Naive thymus-derived CD4-positive, alpha-beta T cell (primary cell): ENCODE measurements around the gene TSR3. TPM values are rescaled to one million over a fixed set of nuclear protein-coding genes. Genes with fewer than 3 reads are reported as not detected.

Experiments
- ATAC-seq: fragments of 150-1000 bp; cut with Tn5 transposase; 2 replicates; pipeline ENCODE4 v1.10.0; 2021; ENCODE audit warnings: mild to moderate bottlenecking, moderate library complexity
- CTCF ChIA-PET: fragments of 350-600 bp; sonication (Branson Sonifier 250); formaldehyde crosslinking; loops from one replicate; lab custom pipeline; 2021; ENCODE audit warnings: antibody characterized with exemption; lab: Charles Lee
- POLR2A ChIA-PET: fragments of 350-600 bp; sonication (Branson Sonifier 250); formaldehyde crosslinking; loops from one replicate; lab custom pipeline; 2021; ENCODE audit warnings: antibody characterized with exemption, inconsistent platforms; lab: Charles Lee
- DNase-seq, 9 donors: peaks; one replicate each; pipeline versions ENCODE4 v3.0.0 to v3.0.0-alpha.2; 2020 to 2022; ENCODE audit warnings: mixed read lengths in 1 of 9
- H3K27ac ChIP-seq: one replicate; pipeline ENCODE4 v1.7.0; 2013; ENCODE audit warnings: mild to moderate bottlenecking, low read depth, low read length, moderate library complexity
- H3K27me3 ChIP-seq, 2 donors: one replicate each; pipeline ENCODE4 v1.7.0; 2013; ENCODE audit warnings: low read length in 2 of 2, mild to moderate bottlenecking in 2 of 2, moderate library complexity in 2 of 2; ENCODE audit not compliant: control insufficient read depth in 2 of 2, insufficient read depth in 2 of 2
- H3K36me3 ChIP-seq, 3 experiments: 1 replicate in 2 of 3; 2 replicates in 1 of 3; pipeline ENCODE4 v1.7.0; 2013; ENCODE audit warnings: low read length in 3 of 3, mild to moderate bottlenecking in 3 of 3, moderate library complexity in 1 of 3; ENCODE audit not compliant: insufficient read depth in 3 of 3, control insufficient read depth in 2 of 3
- H3K4me1 ChIP-seq, 2 donors: one replicate each; pipeline ENCODE4 v1.7.0; 2013; ENCODE audit warnings: low read length in 2 of 2, mild to moderate bottlenecking in 2 of 2, moderate library complexity in 1 of 2; ENCODE audit not compliant: control insufficient read depth in 2 of 2, insufficient read depth in 2 of 2
- H3K4me3 ChIP-seq: 2 replicates; pipeline ENCODE4 v1.7.0; 2013; ENCODE audit warnings: mild to moderate bottlenecking, low read length
- H3K9me3 ChIP-seq, 3 experiments: 1 replicate in 2 of 3; 2 replicates in 1 of 3; pipeline ENCODE4 v1.7.0; 2013; ENCODE audit warnings: low read length in 3 of 3; ENCODE audit not compliant: control insufficient read depth in 2 of 3
- H3K27ac Mint-ChIP-seq, 9 donors: one replicate each; pipeline ENCODE4 v1.8.0; 2020 to 2022; ENCODE audit warnings: mixed read lengths in 9 of 9, mild to moderate bottlenecking in 8 of 9, moderate library complexity in 5 of 9, inconsistent platforms in 2 of 9
- H3K27me3 Mint-ChIP-seq, 5 donors: one replicate each; pipeline ENCODE4 v1.8.0; 2021 to 2022; ENCODE audit warnings: mixed read lengths in 5 of 5, mild to moderate bottlenecking in 1 of 5
- H3K36me3 Mint-ChIP-seq, 5 donors: one replicate each; pipeline ENCODE4 v1.8.0; 2020 to 2022; ENCODE audit warnings: mixed read lengths in 5 of 5, mild to moderate bottlenecking in 3 of 5, inconsistent platforms in 1 of 5
- H3K4me1 Mint-ChIP-seq, 7 donors: one replicate each; pipeline ENCODE4 v1.8.0; 2020 to 2022; ENCODE audit warnings: mixed read lengths in 7 of 7, mild to moderate bottlenecking in 3 of 7, inconsistent platforms in 1 of 7
- H3K4me3 Mint-ChIP-seq, 10 donors: one replicate each; pipeline ENCODE4 v1.8.0; 2020 to 2022; ENCODE audit warnings: mild to moderate bottlenecking in 10 of 10, mixed read lengths in 10 of 10, moderate library complexity in 6 of 10, inconsistent platforms in 2 of 10
- H3K9me3 Mint-ChIP-seq, 11 donors: one replicate each; pipeline ENCODE4 v1.8.0; 2020 to 2022; ENCODE audit warnings: mixed read lengths in 11 of 11, mild to moderate bottlenecking in 4 of 11, inconsistent platforms in 1 of 11, moderate library complexity in 1 of 11
- intact Hi-C, 2 donors: fragments of 100-400 bp; cut with micrococcal nuclease; formaldehyde crosslinking; loops; one replicate each; pipeline ENCODE4 v1.15.1; 2023
- polyA plus RNA-seq, 2 donors: library from polyadenylated mRNA; unstranded; fragments of 300-500 nt; fragmentation: Illumina TruSeq; gene quantifications; one replicate each; pipeline ENCODE4 v1.2.3, GENCODE V29; 2021
- total RNA-seq, 6 experiments: library from RNA in 5 of 6; stranded (reverse) in 5 of 6; gene quantifications; 1 replicate in 5 of 6; 2 replicates in 1 of 6; pipeline ENCODE4 v1.2.3 and lab custom pipeline; 2021 to 2026

Gene TSR3
- total and polyA plus RNA-seq, 7 experiments from 2014 or later, result 21.0 to 103 (median 39.8) TPM

- ATAC-seq (no peak), DNase-seq (no peak)
- POLR2A ChIA-PET, result no interaction called here
- peak overlapping the region in 1 of 10 donors; percentile 26 for H3K4me3 Mint-ChIP-seq
- CTCF ChIA-PET, result no interaction called here
- H3K27ac Mint-ChIP-seq, result peak overlapping the region in 2 of 9 donors; percentile 4 to 52
- Histone ChIP-seq H3K27ac (no peak overlapping the region), H3K4me1 (peaks cover 21 to 27% of the 10 kb centered on the region in 2 donors), H3K36me3 (peaks cover 19 to 70% (median 29%) of the 10 kb centered on the region in 3 experiments), H3K9me3 (no peaks in the 10 kb centered on the region), H3K27me3 (no peaks in the 10 kb centered on the region), H3K4me3 (no peak overlapping the region)
- H3K36me3 Mint-ChIP-seq, result peaks cover 4 to 39% (median 18%) of the 10 kb centered on the region in 5 donors
- peaks cover 14 to 40% (median 29%) of the 10 kb centered on the region in 7 donors for H3K4me1 Mint-ChIP-seq
- no peaks in the 10 kb centered on the region for H3K27me3 Mint-ChIP-seq
- intact Hi-C loops, result no loop called here
- H3K9me3 Mint-ChIP-seq, result peaks cover 0 to 3% (median 0%) of the 10 kb centered on the region in 11 donors
Measured at GRCh38 chr16:1313721-1314369, 37.8 kb downstream of the TSR3 start.

GRCh38 chr16:1312903-1313302 is 38.8 kb downstream of the TSR3 start:
- no peak overlapping the region for H3K27ac ChIP-seq
- peaks cover 19 to 61% (median 27%) of the 10 kb centered on the region in 3 experiments for H3K36me3 ChIP-seq
- no peaks in the 10 kb centered on the region for H3K27me3 ChIP-seq
- DNase-seq, result no peak
- Mint-ChIP-seq H3K27ac (peak overlapping the region in 2 of 9 donors; percentile 25 to 43), H3K4me3 (peak overlapping the region in 9 of 10 donors; percentile 38 to 100 (median 64)), H3K9me3 (peaks cover 0 to 4% (median 0%) of the 10 kb centered on the region in 11 donors), H3K27me3 (no peaks in the 10 kb centered on the region), H3K36me3 (peaks cover 0 to 32% (median 18%) of the 10 kb centered on the region in 5 donors), H3K4me1 (peaks cover 18 to 48% (median 33%) of the 10 kb centered on the region in 7 donors)
- no peak for ATAC-seq
- ChIA-PET CTCF (no interaction called here), POLR2A (no interaction called here)
- peaks cover 26 to 27% of the 10 kb centered on the region in 2 donors for H3K4me1 ChIP-seq
- no peak overlapping the region for H3K4me3 ChIP-seq
- intact Hi-C loops, result no loop called here
- no peaks in the 10 kb centered on the region for H3K9me3 ChIP-seq

- ATAC-seq, result no peak
- no peak for DNase-seq
- ChIA-PET CTCF (no interaction called here), POLR2A (interaction anchor here (0.5 to 1.5 kb wide), 3 partner anchors 13 to 395 kb away, joined by 3 read pairs; no protein-coding TSS in a partner anchor)
- Histone ChIP-seq H3K4me1 (peaks cover 26 to 27% of the 10 kb centered on the region in 2 donors), H3K9me3 (no peaks in the 10 kb centered on the region), H3K4me3 (no peak overlapping the region), H3K27me3 (no peaks in the 10 kb centered on the region), H3K36me3 (peaks cover 15 to 56% (median 22%) of the 10 kb centered on the region in 3 experiments), H3K27ac (peak overlapping the region; percentile 71)
- Mint-ChIP-seq H3K9me3 (peaks cover 0 to 4% (median 0%) of the 10 kb centered on the region in 11 donors), H3K36me3 (peaks cover 0 to 27% (median 14%) of the 10 kb centered on the region in 5 donors), H3K27ac (peak overlapping the region in 1 of 9 donors; percentile 43), H3K4me3 (peak overlapping the region in 9 of 10 donors; percentile 16 to 100 (median 56)), H3K4me1 (peaks cover 18 to 52% (median 33%) of the 10 kb centered on the region in 7 donors), H3K27me3 (no peaks in the 10 kb centered on the region)
- intact Hi-C loops, result no loop called here
Measured at GRCh38 chr16:1312467-1312816, 39.2 kb downstream of the TSR3 start.

- Histone ChIP-seq H3K4me3 (peak overlapping the region; percentile 63), H3K36me3 (peaks cover 10 to 51% (median 20%) of the 10 kb centered on the region in 3 experiments), H3K9me3 (no peaks in the 10 kb centered on the region), H3K27me3 (no peaks in the 10 kb centered on the region), H3K4me1 (peaks cover 26 to 27% of the 10 kb centered on the region in 2 donors), H3K27ac (peak overlapping the region; percentile 71)
- ATAC-seq, result no peak
- no peaks in the 10 kb centered on the region for H3K27me3 Mint-ChIP-seq
- intact Hi-C loops, result loop anchor here (2.0 kb wide), 2 partner anchors 17 to 31 kb away; no protein-coding TSS in a partner anchor
- peak overlapping the region; percentile 92 to 100 (median 98) for H3K4me3 Mint-ChIP-seq
- peaks cover 0 to 24% (median 11%) of the 10 kb centered on the region in 5 donors for H3K36me3 Mint-ChIP-seq
- peaks cover 0 to 4% (median 0%) of the 10 kb centered on the region in 11 donors for H3K9me3 Mint-ChIP-seq
- H3K27ac Mint-ChIP-seq, result peak overlapping the region in 4 of 9 donors; percentile 33 to 98 (median 95)
- ChIA-PET CTCF (no interaction called here), POLR2A (interaction anchor here (0.5 to 1.5 kb wide), 3 partner anchors 14 to 396 kb away, joined by 3 read pairs; no protein-coding TSS in a partner anchor)
- no peak for DNase-seq
- H3K4me1 Mint-ChIP-seq, result peaks cover 18 to 53% (median 33%) of the 10 kb centered on the region in 7 donors
Measured at GRCh38 chr16:1311738-1312466, 39.8 kb downstream of the TSR3 start.

GRCh38 chr16:1311212-1311737 is 40.4 kb downstream of the TSR3 start:
- peaks cover 0 to 19% (median 6%) of the 10 kb centered on the region in 5 donors for H3K36me3 Mint-ChIP-seq
- ATAC-seq (no peak), DNase-seq (no peak)
- H3K27ac Mint-ChIP-seq, result peak overlapping the region in 8 of 9 donors; percentile 91 to 98 (median 96)
- peaks cover 0 to 4% (median 0%) of the 10 kb centered on the region in 11 donors for H3K9me3 Mint-ChIP-seq
- CTCF ChIA-PET, result no interaction called here
- H3K27me3 Mint-ChIP-seq, result no peaks in the 10 kb centered on the region
- H3K27me3 ChIP-seq, result no peaks in the 10 kb centered on the region
- peak overlapping the region; percentile 92 to 100 (median 98) for H3K4me3 Mint-ChIP-seq
- peak overlapping the region; percentile 63 for H3K4me3 ChIP-seq
- H3K4me1 ChIP-seq, result peaks cover 26 to 28% of the 10 kb centered on the region in 2 donors
- H3K9me3 ChIP-seq, result no peaks in the 10 kb centered on the region
- intact Hi-C loops, result loop anchor here (2.0 kb wide), 2 partner anchors 18 to 32 kb away; no protein-coding TSS in a partner anchor
- peak overlapping the region; percentile 71 for H3K27ac ChIP-seq
- H3K36me3 ChIP-seq, result peaks cover 5 to 44% (median 14%) of the 10 kb centered on the region in 3 experiments
- POLR2A ChIA-PET, result interaction anchor here (1.0 to 1.5 kb wide), 2 partner anchors 14 to 396 kb away, joined by 3 read pairs; no protein-coding TSS in a partner anchor
- H3K4me1 Mint-ChIP-seq, result peaks cover 18 to 55% (median 33%) of the 10 kb centered on the region in 7 donors

- Mint-ChIP-seq H3K36me3 (peaks cover 0 to 15% (median 4%) of the 10 kb centered on the region in 5 donors), H3K4me1 (peaks cover 18 to 58% (median 32%) of the 10 kb centered on the region in 7 donors), H3K27me3 (no peaks in the 10 kb centered on the region), H3K9me3 (peaks cover 0 to 4% (median 0%) of the 10 kb centered on the region in 11 donors), H3K4me3 (peak overlapping the region; percentile 92 to 100 (median 98)), H3K27ac (peak overlapping the region; percentile 91 to 98 (median 96))
- ChIA-PET POLR2A (interaction anchor here (1.5 kb wide), 1 partner anchor 15 kb away, joined by 3 read pairs; no protein-coding TSS in a partner anchor), CTCF (no interaction called here)
- peaks cover 26 to 33% of the 10 kb centered on the region in 2 donors for H3K4me1 ChIP-seq
- H3K27me3 ChIP-seq, result no peaks in the 10 kb centered on the region
- H3K4me3 ChIP-seq, result peak overlapping the region; percentile 63
- intact Hi-C loops, result loop anchor here (2.0 kb wide), 2 partner anchors 18 to 32 kb away; no protein-coding TSS in a partner anchor
- DNase-seq, result peak in 3 of 9 donors; percentile 36 to 42 (median 41)
- H3K36me3 ChIP-seq, result peaks cover 5 to 40% (median 13%) of the 10 kb centered on the region in 3 experiments
- no peaks in the 10 kb centered on the region for H3K9me3 ChIP-seq
- no peak for ATAC-seq
- H3K27ac ChIP-seq, result peak overlapping the region; percentile 71
Measured at GRCh38 chr16:1310832-1311200, 40.9 kb downstream of the TSR3 start.
